Cardiac fibroblast (primary cell): Measurements from ENCODE around the gene MT1A.

ENCODE experiments used
- DNase-seq, 2 donors: peaks; one replicate each; pipeline versions ENCODE4 v3.0.0 to v3.0.0-alpha.2; 2010; ENCODE audit warnings: low read depth in 2 of 2
- H3K4me3 ChIP-seq, 2 donors: replicated peaks in 1 of 2; 1 replicate in 1 of 2; 2 replicates in 1 of 2; pipeline ENCODE4 v1.5.1; 2011; ENCODE audit warnings: low read depth in 2 of 2, low read length in 2 of 2, mild to moderate bottlenecking in 2 of 2, moderate library complexity in 1 of 2
- TF ChIP-seq, protein P1 (sequence below): IDR thresholded peaks from one replicate; pipeline ENCODE4 v1.5.1; 2011; ENCODE audit warnings: low read depth, mild to moderate bottlenecking, low read length, inconsistent platforms

The MT1A gene

DNA sequence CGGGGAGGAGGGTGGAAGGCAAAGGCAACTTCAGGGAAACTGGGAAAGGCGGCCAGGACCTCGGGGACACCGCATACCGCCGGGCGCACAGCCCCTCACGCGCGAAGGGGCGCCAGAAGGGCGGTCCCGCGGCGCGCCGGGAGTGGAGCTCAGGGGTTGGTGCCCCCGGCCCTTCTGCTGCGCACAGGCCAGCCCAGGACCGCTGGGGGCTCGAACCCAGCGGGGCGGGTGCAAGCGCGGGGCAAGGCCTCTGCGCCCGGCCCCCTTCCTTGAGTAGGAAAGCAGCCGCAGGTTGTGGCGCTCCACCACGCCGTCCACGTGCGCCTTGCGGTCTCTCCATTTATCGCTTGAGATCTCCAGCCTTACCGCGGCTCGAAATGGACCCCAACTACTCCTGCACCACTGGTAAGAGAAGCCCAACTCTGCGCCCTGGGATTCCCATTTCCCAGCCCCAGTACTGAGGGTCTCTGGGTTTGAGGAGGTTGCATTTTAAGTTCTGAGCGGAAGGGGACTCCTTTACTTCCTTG lies 3.0 kb upstream of the MT1A start:
- peak overlapping the region in 1 of 2 donors; percentile 29 for H3K4me3 ChIP-seq
- TF ChIP-seq, protein P1, sequence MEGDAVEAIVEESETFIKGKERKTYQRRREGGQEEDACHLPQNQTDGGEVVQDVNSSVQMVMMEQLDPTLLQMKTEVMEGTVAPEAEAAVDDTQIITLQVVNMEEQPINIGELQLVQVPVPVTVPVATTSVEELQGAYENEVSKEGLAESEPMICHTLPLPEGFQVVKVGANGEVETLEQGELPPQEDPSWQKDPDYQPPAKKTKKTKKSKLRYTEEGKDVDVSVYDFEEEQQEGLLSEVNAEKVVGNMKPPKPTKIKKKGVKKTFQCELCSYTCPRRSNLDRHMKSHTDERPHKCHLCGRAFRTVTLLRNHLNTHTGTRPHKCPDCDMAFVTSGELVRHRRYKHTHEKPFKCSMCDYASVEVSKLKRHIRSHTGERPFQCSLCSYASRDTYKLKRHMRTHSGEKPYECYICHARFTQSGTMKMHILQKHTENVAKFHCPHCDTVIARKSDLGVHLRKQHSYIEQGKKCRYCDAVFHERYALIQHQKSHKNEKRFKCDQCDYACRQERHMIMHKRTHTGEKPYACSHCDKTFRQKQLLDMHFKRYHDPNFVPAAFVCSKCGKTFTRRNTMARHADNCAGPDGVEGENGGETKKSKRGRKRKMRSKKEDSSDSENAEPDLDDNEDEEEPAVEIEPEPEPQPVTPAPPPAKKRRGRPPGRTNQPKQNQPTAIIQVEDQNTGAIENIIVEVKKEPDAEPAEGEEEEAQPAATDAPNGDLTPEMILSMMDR = no peak
- DNase-seq = no peak

DNA sequence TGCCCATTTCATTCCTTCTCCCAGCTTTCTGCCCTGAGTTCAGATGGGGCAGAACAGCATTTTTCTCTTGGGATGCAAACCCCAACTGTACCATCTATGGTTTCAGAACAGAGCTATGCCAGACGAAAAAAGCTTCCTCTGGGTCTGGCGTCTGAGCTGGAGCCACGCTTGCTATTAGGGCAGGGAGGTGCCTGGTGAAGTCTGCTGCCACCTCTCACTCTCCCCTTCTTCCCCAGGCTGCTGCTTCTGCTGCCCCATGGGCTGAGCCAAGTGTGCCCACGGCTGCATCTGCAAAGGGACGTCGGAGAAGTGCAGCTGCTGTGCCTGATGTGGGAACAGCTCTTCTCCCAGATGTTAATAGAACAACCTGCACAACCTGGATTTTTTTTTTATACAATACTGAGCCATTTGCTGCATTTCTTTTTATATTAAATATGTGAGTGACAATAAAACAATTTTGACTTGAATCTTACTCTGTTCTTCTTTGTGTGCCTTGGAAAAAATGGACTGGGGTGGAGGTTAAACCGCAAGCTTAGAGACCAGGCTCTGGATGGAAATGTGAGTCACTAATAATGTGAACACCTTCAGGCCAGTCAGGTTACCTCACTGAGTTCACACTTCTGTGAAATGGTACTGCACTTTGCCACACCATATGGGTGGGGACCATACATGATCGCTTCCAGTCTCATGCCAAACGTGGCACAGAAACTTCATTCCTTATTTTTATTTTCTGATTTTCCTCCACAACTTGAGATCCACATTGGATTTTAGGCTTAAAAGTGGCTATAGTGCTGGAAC lies 1.7 kb upstream of the MT1A start:
- TF ChIP-seq, protein P1 = no peak
- H3K4me3 ChIP-seq = no peak overlapping the region
- DNase-seq = no peak

DNA sequence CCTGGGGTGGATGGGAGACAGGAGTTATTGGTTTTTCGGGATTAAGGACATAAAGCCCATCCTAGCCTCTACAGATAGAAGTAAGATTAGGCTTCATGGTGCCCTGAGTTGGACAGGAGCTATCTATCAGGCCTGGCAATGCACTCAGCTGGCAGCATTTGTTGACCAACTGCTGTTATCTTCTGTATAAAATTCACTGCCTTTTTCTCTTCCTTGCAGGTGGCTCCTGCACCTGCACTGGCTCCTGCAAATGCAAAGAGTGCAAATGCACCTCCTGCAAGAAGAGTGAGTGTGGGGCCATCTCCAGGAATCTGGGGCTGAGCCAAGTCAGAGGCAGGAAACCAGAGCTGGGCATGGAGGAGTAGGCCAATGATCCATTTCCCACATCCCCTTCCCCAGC lies 579 bp downstream of the MT1A start:
- no peak overlapping the region for H3K4me3 ChIP-seq
- TF ChIP-seq, protein P1 = no peak
- DNase-seq = no peak

DNA sequence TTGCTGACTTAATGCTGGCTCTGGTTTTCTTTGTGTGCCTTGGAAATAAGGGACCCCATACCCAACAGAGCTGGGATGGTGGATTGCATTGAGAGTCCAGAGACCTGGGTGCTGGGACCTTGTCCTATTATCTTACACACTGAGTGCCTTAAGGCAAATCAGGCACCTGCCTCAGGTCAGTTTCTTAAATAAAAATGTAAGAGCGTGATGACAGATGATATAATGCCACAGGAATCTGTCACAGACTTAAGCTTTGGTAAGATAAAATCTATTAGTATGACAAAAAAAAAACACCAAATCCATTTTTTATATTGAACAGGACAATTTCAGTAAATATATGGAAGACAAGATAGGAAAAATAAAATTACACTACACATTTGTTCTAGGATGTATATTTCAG lies 1.6 kb downstream of the MT1A start:
- H3K4me3 ChIP-seq = no peak overlapping the region
- TF ChIP-seq, protein P1 = no peak
- DNase-seq = no peak

DNA sequence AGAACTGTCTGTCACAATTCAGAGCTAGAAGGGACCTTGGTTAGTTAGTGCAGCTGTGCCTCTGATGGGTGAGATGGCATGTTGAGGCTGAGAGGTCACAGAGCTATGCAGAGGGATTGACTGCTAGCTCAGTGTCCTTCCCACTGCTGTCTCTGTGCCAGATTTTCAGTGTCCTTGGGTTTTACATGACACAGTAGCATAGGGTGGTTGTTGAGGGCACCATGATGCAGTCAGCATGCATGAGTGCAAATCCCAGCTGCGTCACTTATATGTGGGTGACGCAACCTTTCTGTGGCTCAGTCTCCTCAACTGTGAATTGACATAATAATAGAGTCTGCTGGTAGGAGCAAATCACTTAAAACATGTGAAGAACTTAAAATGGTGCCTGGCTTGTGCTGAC lies 2.7 kb downstream of the MT1A start:
- TF ChIP-seq, protein P1 = no peak
- H3K4me3 ChIP-seq = no peak overlapping the region
- DNase-seq = no peak

DNA sequence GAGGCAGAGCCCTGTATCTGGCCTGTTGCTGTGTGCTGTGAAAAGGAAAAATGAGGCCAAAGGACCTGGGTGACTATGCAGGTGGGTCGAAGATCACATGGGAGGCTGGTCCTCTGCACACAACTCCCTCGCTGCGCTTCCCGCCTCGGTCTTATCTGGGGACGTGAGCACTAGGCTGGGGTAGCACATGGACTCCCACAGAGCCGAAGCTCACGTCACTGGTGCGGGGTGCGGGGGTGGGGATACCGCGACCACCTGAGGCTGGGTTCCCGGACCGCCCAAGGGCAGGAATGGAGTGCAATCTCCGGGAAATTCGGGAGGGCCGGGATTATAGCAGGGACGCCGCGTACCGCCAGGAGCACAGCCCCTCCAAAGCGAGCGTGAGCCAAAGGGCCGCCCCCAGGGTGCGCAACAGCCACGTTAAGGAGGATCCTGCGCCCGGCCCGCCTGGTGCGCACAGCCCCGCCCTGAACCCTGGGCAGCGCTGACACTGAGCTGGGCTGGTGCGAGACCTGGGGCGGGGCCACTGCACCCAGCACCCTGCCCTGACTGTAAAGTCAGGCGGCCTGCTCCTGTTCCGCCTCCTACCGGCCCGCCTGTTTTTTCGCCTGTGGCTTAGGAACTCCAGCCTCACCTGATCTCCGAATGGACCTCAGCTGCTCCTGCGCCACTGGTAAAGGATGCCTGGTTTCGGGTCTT lies 4.8 kb downstream of the MT1A start:
- H3K4me3 ChIP-seq = peak overlapping the region; percentile 31 to 45
- TF ChIP-seq, protein P1 = peak; percentile 39
- DNase-seq = peak; percentile 57 to 63
